Fibroblast of mammary gland (primary cell): Measurements from ENCODE around the gene LGALS8.

Experiments
- DNase-seq: peaks from one replicate; pipeline ENCODE4 v3.0.0-alpha.2; 2010; ENCODE audit warnings: low read depth
- H3K4me3 ChIP-seq: 2 replicates; pipeline ENCODE4 v1.5.1; 2011; ENCODE audit warnings: low read depth, mild to moderate bottlenecking, low read length, moderate library complexity; ENCODE audit not compliant: control insufficient read depth
- CTCF ChIP-seq: conservative IDR thresholded peaks from 2 replicates; pipeline ENCODE4 v1.5.1; 2011; ENCODE audit warnings: low read depth, low read length, inconsistent platforms; ENCODE audit not compliant: control insufficient read depth, insufficient read depth

The LGALS8 gene

GRCh38 chr1:236530286-236530685 lies 6.5 kb downstream of the LGALS8 start:
- no peak for DNase-seq
- no peak overlapping the region for H3K4me3 ChIP-seq
- no peak for TF ChIP-seq CTCF

- DNase-seq = no peak
- no peak for TF ChIP-seq CTCF
- H3K4me3 ChIP-seq = no peak overlapping the region
These were observed 7.2 kb downstream of the LGALS8 start for GRCh38 chr1:236530959-236531358.

GRCh38 chr1:236532850-236533249 lies 9.1 kb downstream of the LGALS8 start:
- H3K4me3 ChIP-seq = no peak overlapping the region
- DNase-seq = no peak
- TF ChIP-seq CTCF = no peak

- H3K4me3 ChIP-seq = no peak overlapping the region
- TF ChIP-seq CTCF = no peak
- DNase-seq = peak; percentile 78
These were observed 10.4 kb downstream of the LGALS8 start for GRCh38 chr1:236534151-236534651.

- TF ChIP-seq CTCF = no peak
- DNase-seq = no peak
- H3K4me3 ChIP-seq = no peak overlapping the region
These were observed 11.4 kb downstream of the LGALS8 start for GRCh38 chr1:236535190-236535589.

GRCh38 chr1:236535662-236536161 lies 11.9 kb downstream of the LGALS8 start:
- no peak for DNase-seq
- no peak for TF ChIP-seq CTCF
- H3K4me3 ChIP-seq = no peak overlapping the region

- no peak for TF ChIP-seq CTCF
- no peak for DNase-seq
- no peak overlapping the region for H3K4me3 ChIP-seq
These were observed 12.8 kb downstream of the LGALS8 start for GRCh38 chr1:236536540-236536939.
